HG03025 (cell line): ENCODE results near the gene GRN.

ENCODE experiments used
- ATAC-seq: cut with Tn5 transposase; IDR thresholded peaks from one replicate; pipeline ENCODE4 v1.9.1; 2021; ENCODE audit warnings: mild to moderate bottlenecking, moderate library complexity; ENCODE audit not compliant: unreplicated experiment, low FRiP score

GRN gene

GRCh38 chr17:44344939-44345453 lies at the start of gene GRN:
GRN (plus strand) TSS chr17:44345302; CDS start chr17:44349165, 3,863 bp downstream.
- ATAC-seq: peak; percentile 59

DNA sequence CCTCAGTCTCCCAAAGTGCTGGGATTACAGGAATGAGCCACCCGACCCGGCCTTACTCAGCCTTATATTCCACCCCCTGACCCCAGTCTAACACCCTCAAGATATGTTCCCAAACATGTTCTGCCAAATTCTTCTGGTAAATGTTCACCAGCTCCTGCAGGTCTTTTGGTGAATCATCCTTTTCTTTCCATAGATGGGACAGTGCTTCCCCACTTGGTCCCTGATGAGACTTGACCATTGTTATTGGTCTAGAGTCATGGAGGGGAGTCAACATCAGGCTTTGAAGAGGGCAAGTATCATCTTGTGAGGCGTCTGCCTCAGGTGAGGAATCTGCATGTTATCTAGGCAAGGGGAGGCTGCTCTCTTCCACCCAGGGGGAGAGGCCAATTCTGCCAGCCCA lies 47.1 kb upstream of the GRN start:
- no peak for ATAC-seq

DNA sequence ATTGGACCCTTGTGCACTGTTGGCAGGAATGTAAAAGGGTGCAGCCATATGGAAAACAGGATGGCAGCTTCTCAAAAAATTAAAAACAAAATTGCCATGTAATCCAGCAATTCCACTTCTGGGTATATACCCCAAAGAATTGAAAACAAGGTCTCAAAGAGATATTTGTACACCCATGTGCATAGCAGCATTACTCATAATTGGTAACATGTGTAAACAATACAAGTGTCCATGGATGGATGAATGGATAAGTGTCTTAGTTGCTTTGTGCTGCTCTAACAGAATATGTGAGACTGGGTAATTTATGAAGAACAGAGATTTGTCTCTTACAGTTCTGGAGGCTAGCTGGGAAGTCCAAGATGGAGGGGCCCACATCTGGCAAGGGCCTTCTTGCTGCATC lies 40.5 kb upstream of the GRN start:
- ATAC-seq: no peak

- ATAC-seq: no peak
Observed at GRCh38 chr17:44307387-44308186, 37.5 kb upstream of the GRN start.

DNA sequence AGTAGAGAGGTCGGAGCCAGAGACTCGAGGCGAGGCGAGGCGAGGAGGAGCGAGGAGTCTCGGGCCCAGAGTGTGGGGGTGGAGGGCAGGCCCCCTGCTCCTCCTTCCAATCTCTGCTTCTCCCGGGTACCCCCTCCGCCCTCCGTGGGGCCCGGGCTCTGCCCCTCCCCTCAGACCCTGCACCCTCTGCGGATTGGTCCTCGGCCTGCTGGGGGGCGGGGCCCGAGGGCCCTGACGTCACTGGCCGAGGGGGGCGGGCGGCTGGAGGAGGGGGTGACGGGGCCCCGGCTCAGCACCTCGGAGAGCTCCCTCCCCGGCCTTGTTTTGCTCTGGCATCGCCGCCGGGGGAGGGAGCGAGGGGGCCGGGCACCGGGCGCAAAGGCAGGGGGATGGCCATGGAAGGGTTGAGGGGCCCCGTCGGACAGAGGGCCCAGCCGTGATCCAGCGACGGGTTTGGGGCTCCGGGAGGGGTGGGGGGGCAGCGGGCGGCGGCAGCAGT lies 36.7 kb upstream of the GRN start, which contains the start of gene RUNDC3A:
TSS of gene RUNDC3A (plus strand) at position 282 of the 499 bp plus-strand sequence. CDS start 232 bp downstream, outside the sequence.
- ATAC-seq: no peak

DNA sequence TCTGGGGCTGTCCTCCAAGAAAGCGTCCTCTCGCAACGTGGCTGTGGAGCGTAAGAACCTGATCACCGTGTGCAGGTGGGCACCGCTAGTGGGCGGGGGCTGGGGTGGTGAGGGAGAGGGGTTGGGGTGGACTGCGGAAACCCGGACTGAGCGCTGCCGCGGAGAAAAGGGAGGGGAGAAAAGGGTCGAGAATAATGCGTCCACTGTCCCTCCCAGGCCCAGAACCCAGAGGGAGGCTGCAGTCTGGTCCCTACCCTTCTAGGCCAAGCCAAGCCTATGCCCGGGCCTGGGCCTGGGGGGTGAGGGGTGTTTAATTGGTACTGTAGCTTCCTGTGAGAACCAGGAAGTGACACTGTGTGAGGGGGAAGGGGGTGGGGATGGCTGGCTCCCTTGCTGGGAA lies 36.2 kb upstream of the GRN start:
- ATAC-seq: no peak

DNA sequence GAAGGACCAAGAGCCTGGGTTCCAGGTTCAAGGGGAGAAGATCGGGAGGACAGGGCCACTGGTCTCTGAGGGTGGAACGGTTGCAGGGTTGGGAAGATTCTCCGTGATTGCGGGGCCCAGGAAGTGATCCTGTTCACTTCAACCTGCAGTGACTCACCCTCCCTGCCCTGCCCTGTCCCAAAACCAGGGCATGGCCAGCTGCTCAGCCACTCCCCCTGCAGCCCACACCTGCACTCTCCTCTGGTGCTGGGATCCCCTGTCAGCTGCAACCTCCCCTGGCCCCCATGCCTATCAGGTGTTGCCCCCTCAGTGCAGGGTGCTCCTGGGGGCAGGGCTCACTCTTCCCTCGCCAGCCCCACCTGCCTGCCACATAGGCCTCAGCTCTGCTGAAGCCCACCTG lies 35.6 kb upstream of the GRN start:
- ATAC-seq: no peak

DNA sequence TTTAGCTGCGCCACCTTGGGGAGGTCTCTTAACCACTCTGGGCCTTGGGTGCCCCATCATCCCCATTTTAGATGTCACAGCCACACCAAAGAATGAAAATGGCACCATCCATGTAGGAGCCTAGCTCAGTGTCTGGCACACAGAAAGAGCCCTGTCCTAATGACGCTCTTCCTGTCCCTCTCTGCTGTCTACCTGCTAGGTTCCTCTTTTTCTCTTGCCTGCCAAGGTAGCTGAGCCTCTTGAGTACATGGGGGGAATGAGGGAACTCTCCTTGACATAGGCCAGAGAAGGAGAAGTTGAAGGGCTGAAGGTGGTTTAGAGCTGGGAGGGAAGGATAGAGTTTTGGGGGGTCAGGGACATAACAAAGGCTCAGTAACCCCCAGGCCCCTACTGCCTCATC lies 34.9 kb upstream of the GRN start:
- no peak for ATAC-seq

DNA sequence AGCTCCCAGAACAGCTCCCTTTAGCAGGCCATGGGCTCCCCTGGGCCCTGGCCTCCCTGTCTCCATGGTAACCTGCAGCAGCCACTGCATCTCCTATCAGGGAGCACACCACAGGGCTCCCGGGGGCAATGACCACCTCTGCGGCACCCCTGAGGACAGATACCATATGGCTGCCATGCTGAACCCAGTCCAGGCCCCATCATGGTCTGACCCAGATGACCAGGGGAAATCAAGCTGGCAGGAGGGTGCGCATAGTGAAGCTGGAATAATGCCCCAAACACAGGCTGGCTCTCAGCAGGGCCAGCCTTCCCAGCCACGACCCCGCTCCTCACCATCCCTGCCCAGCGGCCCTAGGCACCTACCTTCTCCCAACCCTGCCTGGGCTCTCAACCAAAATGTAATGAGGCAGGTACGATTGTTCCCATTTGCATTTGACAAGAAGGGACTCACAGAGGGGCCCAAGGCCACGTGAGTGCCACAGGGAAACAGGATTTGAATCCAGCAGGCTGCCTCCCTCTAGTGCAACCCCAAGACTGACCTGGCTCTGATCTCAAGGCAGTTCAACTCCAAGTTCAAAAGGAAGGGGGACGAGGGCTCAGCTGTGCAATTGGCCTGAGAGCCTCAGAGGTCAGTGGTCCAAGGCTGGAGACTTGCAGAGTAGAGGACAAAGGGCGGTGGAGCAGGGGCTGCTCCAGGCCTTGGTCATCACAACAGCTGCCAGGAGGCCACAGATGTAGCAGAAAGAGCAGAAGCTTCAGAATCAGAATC lies 34.3 kb upstream of the GRN start:
- no peak for ATAC-seq

DNA sequence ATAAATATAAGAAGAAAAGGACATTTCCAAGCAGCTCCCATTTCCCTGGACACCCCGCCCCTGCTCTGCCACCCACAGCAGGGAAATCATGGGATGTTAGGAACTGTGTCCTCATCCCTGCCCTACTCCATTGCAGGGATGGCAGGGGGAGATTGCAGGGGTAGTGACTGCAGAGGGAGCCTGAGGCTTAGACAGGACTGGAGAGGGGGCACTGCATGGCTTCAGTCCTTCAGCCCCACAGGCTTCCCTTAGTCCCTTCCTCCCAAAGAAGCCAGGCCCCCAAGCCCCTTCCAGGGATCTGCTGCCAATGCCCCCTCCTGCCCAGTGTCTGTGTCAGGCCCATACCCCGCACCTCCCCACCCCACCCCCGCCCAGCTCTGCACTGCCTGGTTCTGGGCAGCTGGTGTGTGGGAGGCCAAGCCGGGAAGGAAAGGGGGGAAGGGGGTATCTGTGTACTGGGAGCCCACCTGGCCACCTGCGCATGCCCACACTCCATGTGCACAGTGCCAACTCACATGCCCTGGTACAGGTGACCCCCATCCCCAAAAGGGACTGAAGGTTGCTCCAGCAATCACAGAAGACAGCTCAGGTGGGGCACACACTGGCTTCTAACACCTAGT lies 33.4 kb upstream of the GRN start:
- no peak for ATAC-seq

- no peak for ATAC-seq
Observed at GRCh38 chr17:44312396-44313104, 32.6 kb upstream of the GRN start.

GRCh38 chr17:44314031-44314430 lies 31.1 kb upstream of the GRN start:
- no peak for ATAC-seq

GRCh38 chr17:44314524-44314868 lies 30.6 kb upstream of the GRN start:
- no peak for ATAC-seq

GRCh38 chr17:44314869-44315661 lies 30.0 kb upstream of the GRN start:
- ATAC-seq: no peak

GRCh38 chr17:44315760-44316731 lies 29.1 kb upstream of the GRN start:
- ATAC-seq: no peak

DNA sequence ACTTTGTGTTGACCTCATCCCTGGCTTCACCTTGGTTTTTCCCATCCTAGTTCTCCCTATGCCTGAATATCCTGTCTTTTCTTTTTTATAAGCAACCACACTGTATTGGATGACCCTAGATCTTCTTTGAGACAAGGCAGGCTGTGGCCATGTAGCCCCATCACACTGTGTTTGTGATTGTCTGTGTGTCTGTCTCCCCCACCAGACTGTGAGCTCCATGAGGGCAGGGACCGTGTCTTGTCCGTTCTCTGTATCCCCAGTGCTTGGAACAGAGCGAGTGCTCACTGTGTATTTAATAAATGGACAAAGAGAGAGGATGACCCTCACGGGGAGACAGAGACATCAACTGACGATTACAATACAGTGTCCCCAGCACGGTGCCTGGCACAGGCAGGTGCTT lies 27.6 kb upstream of the GRN start:
- no peak for ATAC-seq

GRCh38 chr17:44318077-44318892 lies 26.8 kb upstream of the GRN start:
- ATAC-seq: no peak

- no peak for ATAC-seq
Observed at GRCh38 chr17:44320066-44320465, 25.0 kb upstream of the GRN start.
